Bronchial epithelial cell (primary cell): ENCODE results near the gene PLEKHA7. TPM values are rescaled to one million over a fixed set of nuclear protein-coding genes. Genes with fewer than 3 reads are reported as not detected.

ENCODE experiments used
- DNase-seq: peaks from one replicate; pipeline ENCODE4 v3.0.0-alpha.2; 2010; ENCODE audit warnings: low read depth
- FAIRE-seq: peaks from 2 replicates; lab custom pipeline; 2011; peaks lifted over from hg19 to GRCh38; lab: Jason Lieb, UNC
- H3K27me3 ChIP-seq: 2 replicates; pipeline ENCODE4 v1.5.1; 2011; ENCODE audit warnings: low read length; ENCODE audit not compliant: control insufficient read depth, insufficient read depth
- H3K36me3 ChIP-seq: 2 replicates; pipeline ENCODE4 v1.5.1; 2011; ENCODE audit warnings: low read length; ENCODE audit not compliant: control insufficient read depth, insufficient read depth
- H3K4me3 ChIP-seq: 2 replicates; pipeline ENCODE4 v1.5.1; 2011; ENCODE audit warnings: mild to moderate bottlenecking, low read depth, low read length, control low read depth
- total RNA-seq: library from RNA; depleted of rRNA; stranded (reverse); fragments of >200 nt; gene quantifications from 2 replicates; pipeline ENCODE4 v1.2.1, GENCODE V29; 2014
- TF ChIP-seq, protein P1 (sequence below): IDR thresholded peaks from 2 replicates; pipeline ENCODE4 v1.5.1; 2011; ENCODE audit warnings: mild to moderate bottlenecking, moderate library complexity, low read length, control low read depth, inconsistent platforms; ENCODE audit not compliant: insufficient read depth, severe bottlenecking

PLEKHA7 gene
- total RNA-seq, 1 donor from 2014 or later, result 2.4 TPM

DNA sequence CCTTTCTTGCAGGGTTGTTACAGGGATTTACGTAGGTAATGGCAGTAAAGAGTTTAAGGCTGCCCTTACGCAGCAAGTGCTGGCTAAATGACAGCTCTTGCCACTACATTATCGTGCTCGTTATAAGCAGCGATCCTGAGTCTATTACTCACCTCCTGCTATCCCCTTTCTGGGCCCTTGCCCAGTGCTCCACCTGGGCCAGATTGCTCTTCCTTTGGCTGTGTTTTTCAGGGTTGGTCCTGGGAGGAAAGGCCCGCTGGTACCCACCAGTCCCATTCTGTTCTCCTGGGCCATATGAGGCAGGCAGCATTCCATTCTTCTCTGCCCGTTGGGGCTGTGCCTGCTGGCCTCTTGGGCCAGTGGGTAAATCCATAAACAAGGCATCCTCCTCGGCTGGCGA is 188.2 kb downstream of the PLEKHA7 start:
- no peak overlapping the region for H3K4me3 ChIP-seq
- H3K27me3 ChIP-seq, result no peaks in the 10 kb centered on the region
- TF ChIP-seq, protein P1, sequence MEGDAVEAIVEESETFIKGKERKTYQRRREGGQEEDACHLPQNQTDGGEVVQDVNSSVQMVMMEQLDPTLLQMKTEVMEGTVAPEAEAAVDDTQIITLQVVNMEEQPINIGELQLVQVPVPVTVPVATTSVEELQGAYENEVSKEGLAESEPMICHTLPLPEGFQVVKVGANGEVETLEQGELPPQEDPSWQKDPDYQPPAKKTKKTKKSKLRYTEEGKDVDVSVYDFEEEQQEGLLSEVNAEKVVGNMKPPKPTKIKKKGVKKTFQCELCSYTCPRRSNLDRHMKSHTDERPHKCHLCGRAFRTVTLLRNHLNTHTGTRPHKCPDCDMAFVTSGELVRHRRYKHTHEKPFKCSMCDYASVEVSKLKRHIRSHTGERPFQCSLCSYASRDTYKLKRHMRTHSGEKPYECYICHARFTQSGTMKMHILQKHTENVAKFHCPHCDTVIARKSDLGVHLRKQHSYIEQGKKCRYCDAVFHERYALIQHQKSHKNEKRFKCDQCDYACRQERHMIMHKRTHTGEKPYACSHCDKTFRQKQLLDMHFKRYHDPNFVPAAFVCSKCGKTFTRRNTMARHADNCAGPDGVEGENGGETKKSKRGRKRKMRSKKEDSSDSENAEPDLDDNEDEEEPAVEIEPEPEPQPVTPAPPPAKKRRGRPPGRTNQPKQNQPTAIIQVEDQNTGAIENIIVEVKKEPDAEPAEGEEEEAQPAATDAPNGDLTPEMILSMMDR, result no peak
- no peak for DNase-seq
- H3K36me3 ChIP-seq, result no peaks in the 10 kb centered on the region
- FAIRE-seq, result no peak

DNA sequence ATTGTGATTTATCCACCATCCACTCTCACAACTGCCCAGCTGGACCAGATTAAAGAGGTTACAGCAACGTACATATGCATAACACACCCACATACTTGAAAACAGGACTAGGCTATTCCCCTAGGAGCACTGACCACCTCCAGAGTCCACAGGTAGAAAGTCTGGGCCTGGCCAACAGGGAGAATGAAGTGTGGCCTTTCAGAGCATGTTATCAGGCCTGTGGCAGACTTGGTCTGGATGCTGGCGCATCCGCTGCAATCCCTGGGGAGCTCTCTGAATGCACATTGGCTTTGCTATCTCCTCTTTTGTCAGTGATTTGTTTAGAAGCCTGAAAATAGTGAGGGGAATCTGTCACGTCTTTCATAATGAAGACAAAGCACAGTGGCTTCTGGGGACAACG is 189.1 kb downstream of the PLEKHA7 start:
- Histone ChIP-seq H3K4me3 (no peak overlapping the region), H3K36me3 (no peaks in the 10 kb centered on the region), H3K27me3 (no peaks in the 10 kb centered on the region)
- TF ChIP-seq, protein P1, result no peak
- FAIRE-seq (no peak), DNase-seq (no peak)

DNA sequence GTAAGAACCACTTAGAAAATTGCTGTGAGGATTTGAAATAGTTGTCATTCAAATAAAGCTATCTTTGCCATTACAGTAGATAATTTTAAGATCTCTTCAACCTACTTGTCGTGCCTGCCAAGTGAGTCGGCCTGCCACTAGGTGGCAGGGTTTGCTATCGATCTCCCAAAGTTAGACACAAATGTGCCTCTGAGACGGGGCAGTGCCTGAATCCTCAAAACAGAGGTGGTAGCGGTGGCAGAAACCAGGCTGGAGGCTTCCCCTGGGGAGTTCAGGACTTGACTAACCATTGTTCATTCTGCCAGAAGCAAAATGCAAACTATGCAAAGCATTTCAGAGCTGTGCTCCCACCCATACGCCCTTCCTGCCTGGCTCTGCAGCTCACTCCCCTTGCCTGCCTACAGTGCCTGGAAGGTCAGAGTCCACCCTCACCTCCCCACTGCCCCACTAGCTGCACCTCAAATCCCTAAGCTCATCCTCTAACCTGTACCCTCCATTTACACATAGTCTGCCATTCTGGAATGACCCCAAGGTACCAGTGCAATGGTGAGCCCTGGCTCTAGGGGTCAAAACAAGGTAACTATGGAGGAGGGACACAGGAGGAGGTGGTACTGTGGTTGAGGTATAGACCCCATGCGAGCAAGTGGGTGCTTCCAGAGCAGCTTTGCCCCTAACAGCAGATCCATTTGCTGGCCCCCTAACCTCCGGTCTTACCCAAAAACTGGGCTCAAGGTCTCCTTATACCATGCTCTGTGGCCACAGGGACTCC is 193.7 kb downstream of the PLEKHA7 start:
- no peaks in the 10 kb centered on the region for H3K36me3 ChIP-seq
- no peak overlapping the region for H3K4me3 ChIP-seq
- TF ChIP-seq, protein P1, result peak; percentile 80
- FAIRE-seq, result peak; percentile 64
- H3K27me3 ChIP-seq, result no peaks in the 10 kb centered on the region
- DNase-seq, result peak; percentile 64

DNA sequence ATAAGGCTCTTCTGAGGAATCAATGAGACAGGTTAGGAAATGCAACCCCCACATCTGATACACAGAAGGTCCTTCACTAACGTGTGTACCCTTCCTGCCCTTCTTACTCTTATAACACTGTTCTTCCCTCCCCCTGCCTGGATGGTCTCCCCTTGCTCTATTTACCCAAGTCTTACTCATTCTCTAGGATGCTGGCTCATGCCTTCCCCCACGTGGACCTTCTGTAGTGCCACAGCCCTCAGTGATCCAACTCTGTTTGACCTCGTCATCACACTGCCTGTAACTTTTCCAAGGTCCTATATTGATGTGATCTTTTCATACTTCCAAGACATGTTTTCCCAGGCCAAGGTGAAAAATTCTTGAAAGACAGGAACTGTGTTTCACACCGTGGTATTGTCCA is 195.9 kb downstream of the PLEKHA7 start:
- no peak overlapping the region for H3K4me3 ChIP-seq
- no peak for FAIRE-seq

DNA sequence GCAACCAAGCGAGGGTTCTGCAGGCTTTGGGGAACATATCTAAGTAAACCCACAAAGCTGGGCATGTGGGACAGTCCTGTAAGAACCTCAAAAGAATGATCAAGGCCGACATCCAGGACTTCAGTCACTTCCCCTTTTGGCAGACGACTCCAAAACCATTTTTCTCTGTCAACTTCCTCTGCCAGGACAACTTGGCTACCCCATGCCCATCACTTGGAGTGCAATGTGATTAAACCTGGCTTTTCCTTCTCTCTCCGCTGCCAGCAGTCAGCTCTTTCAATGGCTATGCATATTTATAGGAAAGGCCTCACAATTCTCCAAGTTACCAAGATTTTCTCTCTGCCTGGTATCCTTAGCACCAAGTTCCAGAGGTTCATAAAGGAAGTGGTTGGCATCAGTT is 196.9 kb downstream of the PLEKHA7 start:
- Histone ChIP-seq H3K27me3 (peaks cover 2% of the 10 kb centered on the region), H3K36me3 (peaks cover 1% of the 10 kb centered on the region), H3K4me3 (no peak overlapping the region)
- TF ChIP-seq, protein P1, result no peak
- FAIRE-seq, result no peak
- no peak for DNase-seq

More for the DNA sequence above, 195.9 kb downstream of the PLEKHA7 start:
- TF ChIP-seq, protein P1, result no peak
- peaks cover 1% of the 10 kb centered on the region for H3K36me3 ChIP-seq
- H3K27me3 ChIP-seq, result peaks cover under 1% of the 10 kb centered on the region
- peak; percentile 44 for DNase-seq
